Motor neuron (in vitro differentiated cells): ENCODE data around the gene TRIM49D1. TPM values are rescaled to one million over a fixed set of nuclear protein-coding genes. Genes with fewer than 3 reads are reported as not detected.

Source experiments
- total RNA-seq, 8 experiments: library from RNA; unstranded; fragments of 300-600 nt; gene quantifications; 2 replicates each; pipeline versions ENCODE4 v1.2.3 to v1.2.4, GENCODE V29; 2022

Gene TRIM49D1
- total RNA-seq, 8 experiments from 2014 or later = 0.14 TPM; not detected in 7

Other genes with a start within 250 kb of the TRIM49D1 start
- not detected for gene TRIM77, start 211.9 kb downstream of the TRIM49D1 start, total RNA-seq
- gene TRIM49, start 113.7 kb downstream of the TRIM49D1 start, total RNA-seq = under 1 TPM in 2 of 8 experiments, not detected in 6; 0.09 to 0.13 TPM
- under 1 TPM in 1 of 8 experiments, not detected in 7; 0.24 TPM for gene TRIM64B, start 43.8 kb downstream of the TRIM49D1 start, total RNA-seq
- under 1 TPM in 3 of 8 experiments, not detected in 5; 0.13 to 0.31 (median 0.28) TPM for gene TRIM49D2, start 1.8 kb upstream of the TRIM49D1 start, total RNA-seq
- gene TRIM64, start 43.8 kb upstream of the TRIM49D1 start, total RNA-seq = not detected
- gene TRIM49C, start 108.9 kb upstream of the TRIM49D1 start, total RNA-seq = under 1 TPM in 1 of 8 experiments, not detected in 7; 0.07 TPM
- under 1 TPM in 1 of 8 experiments, not detected in 7; 0.38 TPM for gene UBTFL1, start 163.7 kb upstream of the TRIM49D1 start, total RNA-seq
- gene NAALAD2, start 212.4 kb upstream of the TRIM49D1 start, total RNA-seq = 10 to 100 TPM in 5 of 8 experiments, 1 to 10 TPM in 3; 1.1 to 23.1 (median 13.3) TPM